Loucy (cell line): ENCODE data around the gene CLIP1.

Experiments used
- EZH2phosphoT487 ChIP-seq: fragments of 200-600 bp; IDR thresholded peaks from 2 replicates; pipeline ENCODE4 v1.6.1; 2018; ENCODE audit warnings: antibody characterized with exemption, mild to moderate bottlenecking, moderate library complexity, borderline replicate concordance
- TF ChIP-seq, protein P1 (sequence below): fragments of 200-600 bp; sonication (generic); conservative IDR thresholded peaks from 2 replicates; pipeline ENCODE4 v1.5.1; 2014; ENCODE audit warnings: mild to moderate bottlenecking, antibody characterized with exemption, low read length

DNA sequence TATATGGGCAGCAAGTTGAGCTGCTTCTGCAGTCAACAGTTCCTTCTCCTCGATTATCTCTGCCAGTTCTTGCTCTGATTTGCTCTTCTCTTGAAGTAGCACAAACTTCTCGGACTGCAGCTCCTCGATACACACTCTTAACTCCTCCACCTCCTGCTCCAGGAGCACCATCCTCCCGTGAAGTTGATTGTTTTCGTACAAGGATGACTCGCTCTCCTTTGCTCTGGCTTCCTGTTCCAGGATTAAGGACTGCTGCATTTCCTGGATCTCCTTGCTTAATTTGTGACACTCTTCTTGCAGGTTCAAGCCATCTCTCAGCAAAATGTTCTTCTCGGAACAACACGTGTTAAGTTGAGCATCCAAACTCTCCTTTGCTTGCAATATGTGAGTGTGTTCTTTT, 100.0 kb downstream of the CLIP1 start:
- TF ChIP-seq, protein P1, sequence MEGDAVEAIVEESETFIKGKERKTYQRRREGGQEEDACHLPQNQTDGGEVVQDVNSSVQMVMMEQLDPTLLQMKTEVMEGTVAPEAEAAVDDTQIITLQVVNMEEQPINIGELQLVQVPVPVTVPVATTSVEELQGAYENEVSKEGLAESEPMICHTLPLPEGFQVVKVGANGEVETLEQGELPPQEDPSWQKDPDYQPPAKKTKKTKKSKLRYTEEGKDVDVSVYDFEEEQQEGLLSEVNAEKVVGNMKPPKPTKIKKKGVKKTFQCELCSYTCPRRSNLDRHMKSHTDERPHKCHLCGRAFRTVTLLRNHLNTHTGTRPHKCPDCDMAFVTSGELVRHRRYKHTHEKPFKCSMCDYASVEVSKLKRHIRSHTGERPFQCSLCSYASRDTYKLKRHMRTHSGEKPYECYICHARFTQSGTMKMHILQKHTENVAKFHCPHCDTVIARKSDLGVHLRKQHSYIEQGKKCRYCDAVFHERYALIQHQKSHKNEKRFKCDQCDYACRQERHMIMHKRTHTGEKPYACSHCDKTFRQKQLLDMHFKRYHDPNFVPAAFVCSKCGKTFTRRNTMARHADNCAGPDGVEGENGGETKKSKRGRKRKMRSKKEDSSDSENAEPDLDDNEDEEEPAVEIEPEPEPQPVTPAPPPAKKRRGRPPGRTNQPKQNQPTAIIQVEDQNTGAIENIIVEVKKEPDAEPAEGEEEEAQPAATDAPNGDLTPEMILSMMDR: no peak
- TF ChIP-seq EZH2phosphoT487: no peak
